ENCODE results near the gene ZNF816. TPM values are rescaled to one million over a fixed set of nuclear protein-coding genes. Genes with fewer than 3 reads are reported as not detected.

The ZNF816 gene
- total RNA-seq, 4 donors from 2014 or later, result 4.7 to 10.8 (median 6.7) TPM

- TF ChIP-seq, protein P1, sequence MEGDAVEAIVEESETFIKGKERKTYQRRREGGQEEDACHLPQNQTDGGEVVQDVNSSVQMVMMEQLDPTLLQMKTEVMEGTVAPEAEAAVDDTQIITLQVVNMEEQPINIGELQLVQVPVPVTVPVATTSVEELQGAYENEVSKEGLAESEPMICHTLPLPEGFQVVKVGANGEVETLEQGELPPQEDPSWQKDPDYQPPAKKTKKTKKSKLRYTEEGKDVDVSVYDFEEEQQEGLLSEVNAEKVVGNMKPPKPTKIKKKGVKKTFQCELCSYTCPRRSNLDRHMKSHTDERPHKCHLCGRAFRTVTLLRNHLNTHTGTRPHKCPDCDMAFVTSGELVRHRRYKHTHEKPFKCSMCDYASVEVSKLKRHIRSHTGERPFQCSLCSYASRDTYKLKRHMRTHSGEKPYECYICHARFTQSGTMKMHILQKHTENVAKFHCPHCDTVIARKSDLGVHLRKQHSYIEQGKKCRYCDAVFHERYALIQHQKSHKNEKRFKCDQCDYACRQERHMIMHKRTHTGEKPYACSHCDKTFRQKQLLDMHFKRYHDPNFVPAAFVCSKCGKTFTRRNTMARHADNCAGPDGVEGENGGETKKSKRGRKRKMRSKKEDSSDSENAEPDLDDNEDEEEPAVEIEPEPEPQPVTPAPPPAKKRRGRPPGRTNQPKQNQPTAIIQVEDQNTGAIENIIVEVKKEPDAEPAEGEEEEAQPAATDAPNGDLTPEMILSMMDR (IDR thresholded peaks at IDR 0.05; ENCODE audit: low read depth), result no peak
These were observed 25.7 kb downstream of the ZNF816 start for GRCh38 chr19:52936954-52937325.

GRCh38 chr19:52936151-52936953 is 26.3 kb downstream of the ZNF816 start:
- TF ChIP-seq, protein P1 (IDR thresholded peaks at IDR 0.05; ENCODE audit: low read depth), result no peak

DNA sequence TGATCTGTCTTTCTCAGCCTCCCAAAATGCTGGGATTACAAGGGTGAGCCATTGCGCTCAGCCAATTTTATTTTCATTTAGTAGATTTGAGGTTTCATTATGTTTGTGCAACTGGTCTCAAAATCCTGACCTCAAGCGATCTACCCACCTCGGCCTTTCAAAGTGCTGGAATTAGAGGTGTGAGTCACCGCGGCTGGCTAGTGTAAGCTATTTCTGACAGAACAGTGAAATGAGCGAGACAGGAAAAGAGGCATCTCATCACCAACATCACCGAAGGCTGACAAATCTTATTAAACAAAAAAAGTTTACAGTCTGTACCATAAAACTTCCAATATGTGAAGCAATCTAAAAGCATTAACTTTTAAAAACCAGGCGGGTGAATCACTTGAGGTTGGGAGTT is 27.2 kb downstream of the ZNF816 start:
- TF ChIP-seq, protein P1 (IDR thresholded peaks at IDR 0.05; ENCODE audit: low read depth), result no peak

DNA sequence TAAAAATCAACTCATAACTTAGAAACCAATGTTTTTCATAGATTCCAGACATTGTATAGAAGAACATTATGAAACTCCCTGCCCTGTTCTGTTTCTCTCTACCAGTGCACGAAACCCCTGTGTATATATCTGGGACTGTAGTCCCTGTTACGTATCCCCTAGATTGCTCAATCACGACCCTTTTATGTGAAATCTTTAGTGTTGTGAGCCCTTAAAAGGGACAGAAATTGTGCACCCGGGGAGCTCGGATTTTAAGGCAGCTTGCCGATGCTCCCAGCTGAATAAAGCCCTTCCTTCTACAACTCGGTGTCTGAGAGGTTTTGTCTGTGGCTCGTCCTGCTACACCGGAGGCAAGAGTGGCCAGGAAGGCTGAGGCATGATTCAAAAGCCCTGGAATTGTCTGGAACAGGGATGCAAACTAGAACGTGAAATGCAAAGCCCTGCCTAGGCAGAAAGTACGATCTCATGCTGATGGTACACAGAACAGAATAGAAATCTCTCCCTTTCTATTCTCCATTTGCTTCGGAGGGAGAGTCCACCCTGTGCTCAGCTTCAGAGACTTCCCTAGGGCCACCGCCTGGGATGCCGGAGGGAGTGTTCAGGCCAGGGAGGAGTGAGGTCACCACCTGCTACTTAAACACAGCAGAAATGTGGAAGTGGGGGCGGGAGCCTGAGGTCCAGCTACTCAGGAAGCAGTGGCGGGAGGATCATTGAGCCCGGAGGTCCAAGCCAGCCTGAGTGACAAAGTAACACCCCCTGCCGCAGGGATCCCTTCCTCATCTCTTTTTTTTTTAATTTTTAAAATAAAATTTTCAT is 38.7 kb downstream of the ZNF816 start:
- TF ChIP-seq, protein P1 (IDR thresholded peaks at IDR 0.05; ENCODE audit: low read depth), result no peak

GRCh38 chr19:52922841-52923777 is 39.6 kb downstream of the ZNF816 start, which contains the start of gene ZNF888:
Gene ZNF888 (minus strand): TSS chr19:52923428. CDS start chr19:52917873, 5,555 bp downstream.
- TF ChIP-seq, protein P1 (IDR thresholded peaks at IDR 0.05; ENCODE audit: low read depth), result no peak

- TF ChIP-seq, protein P1 (IDR thresholded peaks at IDR 0.05; ENCODE audit: low read depth), result no peak
These were observed 45.1 kb downstream of the ZNF816 start for GRCh38 chr19:52917531-52917930.

All from subcutaneous adipose tissue (tissue), 4 donors.